H1 (cell line): ENCODE results near the gene ZFAND6. TPM values are rescaled to one million over a fixed set of nuclear protein-coding genes. Genes with fewer than 3 reads are reported as not detected.

Experiments
- CTCF ChIA-PET: fragments of 300-600 bp; sonication (Branson Sonifier 250); formaldehyde crosslinking; loops from one replicate; lab custom pipeline; 2021; ENCODE audit not compliant: partially characterized antibody; lab: Charles Lee
- POLR2A ChIA-PET: fragments of 300-600 bp; sonication (Branson Sonifier 250); formaldehyde crosslinking; loops from one replicate; lab custom pipeline; 2021; ENCODE audit warnings: inconsistent platforms; ENCODE audit not compliant: partially characterized antibody; lab: Charles Lee
- DNase-seq, 2 experiments: peaks; one replicate each; pipeline versions ENCODE4 v3.0.0 to v3.0.0-alpha.2; 2010 to 2022; ENCODE audit warnings: low spot score in 2 of 2, low read depth in 1 of 2, mixed read lengths in 1 of 2
- FAIRE-seq: peaks from 2 replicates; lab custom pipeline; 2011; peaks lifted over from hg19 to GRCh38; lab: Jason Lieb, UNC
- H2AFZ ChIP-seq: 2 replicates; pipeline ENCODE4 v1.8.1; 2012; ENCODE audit warnings: low read length, inconsistent platforms
- H2AK5ac ChIP-seq: 2 replicates; pipeline ENCODE4 v1.6.1; 2013; ENCODE audit warnings: low read depth, low read length
- H2BK120ac ChIP-seq: replicated peaks from 2 replicates; pipeline ENCODE3; 2013; ENCODE audit warnings: low read depth, low read length, inconsistent platforms
- H2BK12ac ChIP-seq: 2 replicates; pipeline ENCODE4 v1.6.1; 2013; ENCODE audit warnings: low read depth, low read length
- H2BK15ac ChIP-seq: 2 replicates; pipeline ENCODE4 v1.6.1; 2013; ENCODE audit warnings: low read length
- H2BK20ac ChIP-seq: 2 replicates; pipeline ENCODE4 v1.6.1; 2013; ENCODE audit warnings: low read length
- H2BK5ac ChIP-seq: 2 replicates; pipeline ENCODE4 v1.6.1; 2013; ENCODE audit warnings: low read depth, low read length
- H3K14ac ChIP-seq: 2 replicates; pipeline ENCODE4 v1.6.1; 2013; ENCODE audit warnings: inconsistent platforms; ENCODE audit not compliant: insufficient read length
- H3K18ac ChIP-seq: 2 replicates; pipeline ENCODE4 v1.6.1; 2013; ENCODE audit warnings: low read length; ENCODE audit errors: extremely low read depth
- H3K23ac ChIP-seq: 2 replicates; pipeline ENCODE4 v1.6.1; 2013; ENCODE audit warnings: inconsistent platforms; ENCODE audit not compliant: insufficient read length
- H3K23me2 ChIP-seq: 2 replicates; pipeline ENCODE4 v1.6.1; 2013; ENCODE audit warnings: low read depth, low read length
- H3K27ac ChIP-seq: 2 replicates; pipeline ENCODE4 v1.6.1; 2011; ENCODE audit warnings: low read depth, low read length, inconsistent platforms
- H3K27me3 ChIP-seq, 4 experiments: replicated peaks in 1 of 4; 1 replicate in 1 of 4; 2 replicates in 3 of 4; pipeline versions ENCODE4 v1.6.1 to v1.8.1; 2011 to 2013; ENCODE audit warnings: low read length in 3 of 4, mild to moderate bottlenecking in 3 of 4, inconsistent platforms in 2 of 4, mixed read lengths in 2 of 4, moderate library complexity in 1 of 4; ENCODE audit not compliant: control insufficient read depth in 3 of 4, insufficient read depth in 3 of 4; ENCODE audit errors: extremely low read depth in 1 of 4
- H3K36me3 ChIP-seq, 4 experiments: 2 replicates each; pipeline versions ENCODE4 v1.6.1 to v1.8.1; 2011 to 2013; ENCODE audit warnings: mild to moderate bottlenecking in 4 of 4, low read length in 3 of 4, moderate library complexity in 2 of 4, control low read depth in 1 of 4, inconsistent platforms in 1 of 4; ENCODE audit not compliant: insufficient read depth in 4 of 4, control insufficient read depth in 2 of 4
- H3K4ac ChIP-seq: replicated peaks from 2 replicates; pipeline ENCODE3; 2013; ENCODE audit warnings: low read length, low read depth, mixed read lengths, inconsistent platforms; ENCODE audit not compliant: insufficient read length
- H3K4me1 ChIP-seq, 4 experiments: replicated peaks in 1 of 4; 1 replicate in 1 of 4; 2 replicates in 3 of 4; pipeline versions ENCODE4 v1.6.1 to v1.8.1; 2011 to 2013; ENCODE audit warnings: low read length in 3 of 4, inconsistent platforms in 2 of 4, mixed read lengths in 1 of 4; ENCODE audit not compliant: insufficient read depth in 4 of 4, control insufficient read depth in 3 of 4
- H3K4me2 ChIP-seq, 2 experiments: 2 replicates each; pipeline versions ENCODE4 v1.6.1 to v1.8.1; 2011 to 2013; ENCODE audit warnings: low read depth in 2 of 2, low read length in 2 of 2, control low read depth in 1 of 2, inconsistent platforms in 1 of 2, mild to moderate bottlenecking in 1 of 2; ENCODE audit not compliant: insufficient read depth in 1 of 2
- H3K4me3 ChIP-seq, 4 experiments: fragments of 200-600, 300-600 bp in 1 of 4; sonication (generic), shearing (Covaris generic), sonication (Bioruptor Twin) in 1 of 4; 2 replicates each; pipeline versions ENCODE4 v1.5.1 to v1.8.1; 2011 to 2016; ENCODE audit warnings: low read length in 4 of 4, low read depth in 3 of 4, control low read depth in 2 of 4, inconsistent platforms in 2 of 4, mild to moderate bottlenecking in 2 of 4, mixed read lengths in 1 of 4, moderate library complexity in 1 of 4; ENCODE audit not compliant: insufficient read depth in 2 of 4; ENCODE audit errors: extremely low read depth in 1 of 4
- H3K56ac ChIP-seq: replicated peaks from 2 replicates; pipeline ENCODE3; 2013; ENCODE audit warnings: low read depth, mild to moderate bottlenecking, mixed read lengths, low read length, inconsistent platforms; ENCODE audit not compliant: insufficient read length
- H3K79me1 ChIP-seq: 2 replicates; pipeline ENCODE4 v1.6.1; 2013; ENCODE audit warnings: low read depth, low read length, control low read depth
- H3K79me2 ChIP-seq, 2 experiments: 2 replicates each; pipeline versions ENCODE4 v1.6.1 to v1.8.1; 2012 to 2013; ENCODE audit warnings: low read length in 2 of 2, mild to moderate bottlenecking in 2 of 2, inconsistent platforms in 1 of 2; ENCODE audit not compliant: insufficient read depth in 2 of 2, control insufficient read depth in 1 of 2
- H3K9ac ChIP-seq, 4 experiments: replicated peaks in 1 of 4; 1 replicate in 1 of 4; 2 replicates in 3 of 4; pipeline versions ENCODE4 v1.6.1 to v1.8.1; 2011 to 2013; ENCODE audit warnings: low read depth in 3 of 4, low read length in 3 of 4, control low read depth in 2 of 4, mild to moderate bottlenecking in 2 of 4, moderate library complexity in 2 of 4, inconsistent platforms in 1 of 4; ENCODE audit errors: extremely low read depth in 1 of 4
- H3K9me3 ChIP-seq, 2 experiments: 2 replicates each; pipeline versions ENCODE4 v1.6.1 to v1.8.1; 2012 to 2013; ENCODE audit warnings: mild to moderate bottlenecking in 2 of 2, moderate library complexity in 2 of 2, control low read depth in 1 of 2, inconsistent platforms in 1 of 2, low read depth in 1 of 2, low read length in 1 of 2, mixed read lengths in 1 of 2; ENCODE audit not compliant: insufficient read depth in 2 of 2
- H4K20me1 ChIP-seq, 2 experiments: replicated peaks in 1 of 2; 2 replicates each; pipeline versions ENCODE3 to v1.8.1; 2011 to 2013; ENCODE audit warnings: inconsistent platforms in 2 of 2, low read length in 2 of 2, mild to moderate bottlenecking in 1 of 2; ENCODE audit not compliant: insufficient read depth in 2 of 2, control insufficient read depth in 1 of 2
- H4K5ac ChIP-seq: 2 replicates; pipeline ENCODE4 v1.6.1; 2013; ENCODE audit warnings: low read length, low read depth, mixed read lengths, inconsistent platforms; ENCODE audit not compliant: insufficient read length
- H4K8ac ChIP-seq: 2 replicates; pipeline ENCODE4 v1.8.0; 2013; ENCODE audit warnings: mild to moderate bottlenecking, moderate library complexity, low read length, inconsistent platforms; ENCODE audit not compliant: insufficient read depth; ENCODE audit errors: extremely low read depth
- H4K91ac ChIP-seq: replicated peaks from 2 replicates; pipeline ENCODE3; 2013; ENCODE audit warnings: low read length, mixed read lengths, inconsistent platforms; ENCODE audit not compliant: insufficient read length
- CBX5 ChIP-seq: fragments of 300-800, 300-1000 bp; sonication (generic); IDR thresholded peaks from 2 replicates; pipeline ENCODE4 v1.7.1; 2016; ENCODE audit warnings: antibody characterized with exemption, low read length, low read depth
- RBBP5 ChIP-seq: IDR thresholded peaks from 2 replicates; pipeline ENCODE4 v1.7.1; 2012; ENCODE audit warnings: low read depth, mild to moderate bottlenecking, inconsistent platforms, low read length, moderate library complexity, borderline replicate concordance
- SIX5 ChIP-seq: IDR thresholded peaks from 2 replicates; pipeline ENCODE4 v1.6.1; 2011; ENCODE audit warnings: mild to moderate bottlenecking, low read depth, low read length
- WGBS, 2 experiments: shearing (Covaris generic) in 1 of 2; methylation state at CpG; one replicate each; pipeline versions ENCODE4 v1.1.6 to v1.1.7; 2013 to 2015; ENCODE audit warnings: low lambda C conversion rate in 2 of 2, mixed read lengths in 2 of 2, inconsistent platforms in 1 of 2, low coverage in 1 of 2, missing lambda C conversion rate in 1 of 2; ENCODE audit not compliant: insufficient replicate concordance in 2 of 2, insufficient coverage in 1 of 2, insufficient read length in 1 of 2; ENCODE audit errors: extremely low coverage in 1 of 2, missing lambda C conversion rate in 1 of 2; 5-methylcytosine and 5-hydroxymethylcytosine counted together
- polyA plus RNA-seq, 7 experiments: library from polyadenylated mRNA; depleted of rRNA in 3 of 7; stranded (reverse) in 5 of 7; unstranded in 2 of 7; fragments of >200 nt in 5 of 7; fragments of 200-250 nt in 2 of 7; gene quantifications; 1 replicate in 5 of 7; 2 replicates in 1 of 7; 4 replicates in 1 of 7; pipeline versions ENCODE4 v1.2.1 to v1.2.3, GENCODE V29; 2011 to 2013; ENCODE audit warnings: missing spikeins in 2 of 7, mixed read lengths in 2 of 7
- total RNA-seq: library from RNA; stranded (reverse); fragmentation: NEBNext Ultra II Directional; extraction: Animal tissue kit (Norgen Biotek cat#: 25700); gene quantifications from 2 replicates; pipeline ENCODE4 v1.2.1, GENCODE V29; 2021
- TF ChIP-seq, protein P1 (sequence below), 3 experiments: IDR thresholded peaks; 1 replicate in 2 of 3; 2 replicates in 1 of 3; pipeline versions ENCODE4 v1.5.1 to v1.6.1; 2011; ENCODE audit warnings: low read length in 3 of 3, mild to moderate bottlenecking in 3 of 3, inconsistent platforms in 2 of 3, low read depth in 1 of 3, moderate library complexity in 1 of 3; ENCODE audit not compliant: insufficient read depth in 1 of 3; ENCODE audit errors: control extremely low read depth in 1 of 3
- TF ChIP-seq, protein P2 (sequence below): IDR thresholded peaks from 2 replicates; pipeline ENCODE4 v1.6.1; 2011; ENCODE audit warnings: low read length, improper control_type of control experiment

Gene ZFAND6
- total and polyA plus RNA-seq, 2 of the 8 experiments (the other 6 are each of a cell fraction or from before 2014, with no cell fraction given), result 136 to 237 TPM

DNA sequence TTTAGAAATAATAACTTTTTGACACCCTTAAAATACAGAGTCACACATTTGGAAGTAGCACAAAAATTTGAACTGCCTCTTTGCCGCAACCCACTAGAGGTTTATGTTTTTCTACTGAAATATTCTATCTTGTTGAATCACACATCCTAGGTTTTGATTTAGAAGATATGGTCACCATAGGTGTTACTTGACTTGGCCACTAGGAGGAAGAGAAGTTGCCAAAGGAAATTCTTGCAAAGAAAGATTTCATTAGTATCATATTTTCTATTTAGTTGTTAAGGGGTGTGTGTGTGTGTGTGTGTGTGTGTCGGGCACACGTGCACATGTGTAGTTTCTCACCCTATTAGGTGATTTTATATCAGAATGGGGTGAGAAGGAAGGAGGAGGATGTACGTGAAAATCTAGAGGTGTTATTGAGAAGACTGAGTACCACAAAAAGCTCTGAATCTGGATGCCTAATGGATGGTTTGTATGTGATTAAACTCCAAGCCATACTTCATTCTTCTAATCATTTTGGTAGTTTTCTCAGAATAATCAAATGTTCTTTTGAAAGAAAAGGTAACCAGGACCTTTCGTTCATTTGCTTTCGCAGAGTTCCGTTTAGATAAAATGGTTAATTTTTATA lies 31.5 kb downstream of the ZFAND6 start:
- CTCF ChIA-PET, result interaction anchor here (0.5 to 4.6 kb wide), 21 partner anchors 10 to 1061 kb away, joined by 3 to 27 read pairs (median 3); no protein-coding TSS in a partner anchor
- H3K18ac ChIP-seq, result no peak overlapping the region
- WGBS, 2 experiments, result 89% methylated on average over 7 of the region's 7 CpGs; no CpG with 5 or more reads in 1 of the 2 experiments

More for the DNA sequence above, 31.5 kb downstream of the ZFAND6 start:
- H3K9ac ChIP-seq, result no peak overlapping the region
- H3K27ac ChIP-seq, result no peak overlapping the region
- H3K4me3 ChIP-seq, result no peak overlapping the region
- H3K23ac ChIP-seq, result no peak overlapping the region
- DNase-seq, result no peak
- no peaks in the 10 kb centered on the region for H3K23me2 ChIP-seq
- H3K79me1 ChIP-seq, result peaks cover 2% of the 10 kb centered on the region
- no peaks in the 10 kb centered on the region for H3K27me3 ChIP-seq
- H3K4ac ChIP-seq, result no peak overlapping the region
- no peak overlapping the region for H3K14ac ChIP-seq
- H4K20me1 ChIP-seq, result peaks cover 14 to 22% of the 10 kb centered on the region in 2 experiments
- H3K79me2 ChIP-seq, result peaks cover 3 to 97% of the 10 kb centered on the region in 2 experiments
- FAIRE-seq, result no peak
- no peaks in the 10 kb centered on the region for H3K9me3 ChIP-seq
- H2BK12ac ChIP-seq, result no peak overlapping the region
- no peak overlapping the region for H2BK15ac ChIP-seq
- H3K36me3 ChIP-seq, result no peaks in the 10 kb centered on the region; a peak in 1 of 8 replicates
- no peak overlapping the region for H2BK5ac ChIP-seq
- TF ChIP-seq SIX5, result no peak
- no peak for TF ChIP-seq RBBP5
- TF ChIP-seq, protein P1, sequence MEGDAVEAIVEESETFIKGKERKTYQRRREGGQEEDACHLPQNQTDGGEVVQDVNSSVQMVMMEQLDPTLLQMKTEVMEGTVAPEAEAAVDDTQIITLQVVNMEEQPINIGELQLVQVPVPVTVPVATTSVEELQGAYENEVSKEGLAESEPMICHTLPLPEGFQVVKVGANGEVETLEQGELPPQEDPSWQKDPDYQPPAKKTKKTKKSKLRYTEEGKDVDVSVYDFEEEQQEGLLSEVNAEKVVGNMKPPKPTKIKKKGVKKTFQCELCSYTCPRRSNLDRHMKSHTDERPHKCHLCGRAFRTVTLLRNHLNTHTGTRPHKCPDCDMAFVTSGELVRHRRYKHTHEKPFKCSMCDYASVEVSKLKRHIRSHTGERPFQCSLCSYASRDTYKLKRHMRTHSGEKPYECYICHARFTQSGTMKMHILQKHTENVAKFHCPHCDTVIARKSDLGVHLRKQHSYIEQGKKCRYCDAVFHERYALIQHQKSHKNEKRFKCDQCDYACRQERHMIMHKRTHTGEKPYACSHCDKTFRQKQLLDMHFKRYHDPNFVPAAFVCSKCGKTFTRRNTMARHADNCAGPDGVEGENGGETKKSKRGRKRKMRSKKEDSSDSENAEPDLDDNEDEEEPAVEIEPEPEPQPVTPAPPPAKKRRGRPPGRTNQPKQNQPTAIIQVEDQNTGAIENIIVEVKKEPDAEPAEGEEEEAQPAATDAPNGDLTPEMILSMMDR (IDR thresholded peaks at IDR 0.05; ENCODE audit: control extremely low read depth in 1 of 3, insufficient read depth in 1 of 3, low read depth in 1 of 3, low read length in 3 of 3), result peak in 1 of 3 experiments; percentile 27; a peak in 1 of 4 replicates
- TF ChIP-seq CBX5, result no peak
- TF ChIP-seq, protein P2, sequence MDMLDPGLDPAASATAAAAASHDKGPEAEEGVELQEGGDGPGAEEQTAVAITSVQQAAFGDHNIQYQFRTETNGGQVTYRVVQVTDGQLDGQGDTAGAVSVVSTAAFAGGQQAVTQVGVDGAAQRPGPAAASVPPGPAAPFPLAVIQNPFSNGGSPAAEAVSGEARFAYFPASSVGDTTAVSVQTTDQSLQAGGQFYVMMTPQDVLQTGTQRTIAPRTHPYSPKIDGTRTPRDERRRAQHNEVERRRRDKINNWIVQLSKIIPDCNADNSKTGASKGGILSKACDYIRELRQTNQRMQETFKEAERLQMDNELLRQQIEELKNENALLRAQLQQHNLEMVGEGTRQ, result no peak
- no peak overlapping the region for H2AK5ac ChIP-seq
- no peak overlapping the region for H4K91ac ChIP-seq
- POLR2A ChIA-PET, result no interaction called here
- no peak overlapping the region for H3K4me2 ChIP-seq
- H2AFZ ChIP-seq, result no peak overlapping the region
- no peak overlapping the region for H2BK120ac ChIP-seq
- H4K8ac ChIP-seq, result no peak overlapping the region
- no peak overlapping the region for H3K56ac ChIP-seq
- no peak overlapping the region for H4K5ac ChIP-seq
- H2BK20ac ChIP-seq, result no peak overlapping the region
- no peaks in the 10 kb centered on the region; a peak in 1 of 7 replicates for H3K4me1 ChIP-seq
